ENCODE measurements around the gene ARFGAP3. TPM values are rescaled to one million over a fixed set of nuclear protein-coding genes. Genes with fewer than 3 reads are reported as not detected.
A peak's percentile ranks its signal among the peaks of the same experiment; 100 is the strongest.

ARFGAP3 gene
- total RNA-seq, 1 experiment from 2014 or later = 16.9 TPM

DNA sequence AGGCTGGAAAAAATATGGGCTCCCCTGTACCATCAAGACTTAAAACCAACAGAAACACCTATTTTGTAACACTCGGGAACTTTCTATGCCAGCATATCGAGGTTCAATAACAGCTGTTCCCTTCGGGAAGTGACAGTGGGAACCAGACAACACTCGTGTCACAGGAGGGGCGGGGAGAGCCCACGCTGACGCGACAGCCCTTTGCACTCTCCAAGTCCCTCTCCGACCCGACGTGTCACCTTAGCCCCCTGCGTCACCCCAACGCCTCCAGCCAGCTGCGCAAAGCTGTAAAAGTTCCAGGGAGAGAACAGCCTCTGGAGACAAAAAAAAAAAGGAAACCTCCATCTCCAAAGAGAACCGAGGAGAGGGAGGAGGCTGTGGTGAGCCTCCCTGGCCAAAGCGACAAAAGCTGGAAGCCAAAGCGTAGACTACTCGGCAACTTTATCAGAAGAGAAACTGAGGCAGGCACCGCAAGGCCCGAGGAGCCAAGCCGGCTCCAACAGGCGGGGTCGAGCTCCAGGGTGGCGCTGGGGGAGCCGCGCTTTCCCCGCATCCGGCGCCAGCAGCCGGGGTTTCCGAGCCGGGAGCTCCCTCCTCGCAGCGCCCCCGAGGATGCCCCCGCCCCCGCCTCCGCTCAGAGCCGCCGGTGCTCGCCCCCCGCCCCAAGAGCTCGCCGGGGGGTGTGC lies 751 bp downstream of the ARFGAP3 start:
- DNase-seq (ENCODE audit: low spot score) (peak; percentile 44), ATAC-seq (peak; percentile 7)
- Mint-ChIP-seq H3K4me3 (peak overlapping the region; percentile 84), H3K9me3 (no peaks in the 10 kb centered on the region), H3K27me3 (ENCODE audit: low read depth) (peaks cover 42% of the 10 kb centered on the region), H3K36me3 (no peaks in the 10 kb centered on the region), H3K27ac (no peak overlapping the region), H3K4me1 (peaks cover 4% of the 10 kb centered on the region; the same call in 1 of the 2 replicates)
- TF ChIP-seq ZNF396 (CRISPR knock-in tag; IDR thresholded peaks at IDR 0.05; ENCODE audit: borderline replicate concordance) (no peak), NFYB (CRISPR knock-in tag; conservative IDR thresholded peaks at IDR 0.05; ENCODE audit: low read depth) (no peak), RORB (CRISPR knock-in tag; IDR thresholded peaks at IDR 0.05) (no peak), NFE2L1 (CRISPR knock-in tag; IDR thresholded peaks at IDR 0.05) (no peak), CREM (CRISPR knock-in tag; IDR thresholded peaks at IDR 0.05) (no peak), PRRX2 (CRISPR knock-in tag; IDR thresholded peaks at IDR 0.05) (0 out of 2 replicates have a peak, but pooled peaks have one; percentile 43)
- TF ChIP-seq, protein P1, sequence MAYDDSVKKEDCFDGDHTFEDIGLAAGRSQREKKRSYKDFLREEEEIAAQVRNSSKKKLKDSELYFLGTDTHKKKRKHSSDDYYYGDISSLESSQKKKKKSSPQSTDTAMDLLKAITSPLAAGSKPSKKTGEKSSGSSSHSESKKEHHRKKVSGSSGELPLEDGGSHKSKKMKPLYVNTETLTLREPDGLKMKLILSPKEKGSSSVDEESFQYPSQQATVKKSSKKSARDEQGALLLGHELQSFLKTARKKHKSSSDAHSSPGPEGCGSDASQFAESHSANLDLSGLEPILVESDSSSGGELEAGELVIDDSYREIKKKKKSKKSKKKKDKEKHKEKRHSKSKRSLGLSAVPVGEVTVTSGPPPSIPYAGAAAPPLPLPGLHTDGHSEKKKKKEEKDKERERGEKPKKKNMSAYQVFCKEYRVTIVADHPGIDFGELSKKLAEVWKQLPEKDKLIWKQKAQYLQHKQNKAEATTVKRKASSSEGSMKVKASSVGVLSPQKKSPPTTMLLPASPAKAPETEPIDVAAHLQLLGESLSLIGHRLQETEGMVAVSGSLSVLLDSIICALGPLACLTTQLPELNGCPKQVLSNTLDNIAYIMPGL (CRISPR knock-in tag; IDR thresholded peaks at IDR 0.05) = 0 out of 2 replicates have a peak, but pooled peaks have one; percentile 9
- TF ChIP-seq, protein P2, sequence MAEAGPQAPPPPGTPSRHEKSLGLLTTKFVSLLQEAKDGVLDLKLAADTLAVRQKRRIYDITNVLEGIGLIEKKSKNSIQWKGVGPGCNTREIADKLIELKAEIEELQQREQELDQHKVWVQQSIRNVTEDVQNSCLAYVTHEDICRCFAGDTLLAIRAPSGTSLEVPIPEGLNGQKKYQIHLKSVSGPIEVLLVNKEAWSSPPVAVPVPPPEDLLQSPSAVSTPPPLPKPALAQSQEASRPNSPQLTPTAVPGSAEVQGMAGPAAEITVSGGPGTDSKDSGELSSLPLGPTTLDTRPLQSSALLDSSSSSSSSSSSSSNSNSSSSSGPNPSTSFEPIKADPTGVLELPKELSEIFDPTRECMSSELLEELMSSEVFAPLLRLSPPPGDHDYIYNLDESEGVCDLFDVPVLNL (CRISPR knock-in tag; IDR thresholded peaks at IDR 0.05; ENCODE audit: borderline replicate concordance, low read depth) = no peak
- TF ChIP-seq, protein P3, sequence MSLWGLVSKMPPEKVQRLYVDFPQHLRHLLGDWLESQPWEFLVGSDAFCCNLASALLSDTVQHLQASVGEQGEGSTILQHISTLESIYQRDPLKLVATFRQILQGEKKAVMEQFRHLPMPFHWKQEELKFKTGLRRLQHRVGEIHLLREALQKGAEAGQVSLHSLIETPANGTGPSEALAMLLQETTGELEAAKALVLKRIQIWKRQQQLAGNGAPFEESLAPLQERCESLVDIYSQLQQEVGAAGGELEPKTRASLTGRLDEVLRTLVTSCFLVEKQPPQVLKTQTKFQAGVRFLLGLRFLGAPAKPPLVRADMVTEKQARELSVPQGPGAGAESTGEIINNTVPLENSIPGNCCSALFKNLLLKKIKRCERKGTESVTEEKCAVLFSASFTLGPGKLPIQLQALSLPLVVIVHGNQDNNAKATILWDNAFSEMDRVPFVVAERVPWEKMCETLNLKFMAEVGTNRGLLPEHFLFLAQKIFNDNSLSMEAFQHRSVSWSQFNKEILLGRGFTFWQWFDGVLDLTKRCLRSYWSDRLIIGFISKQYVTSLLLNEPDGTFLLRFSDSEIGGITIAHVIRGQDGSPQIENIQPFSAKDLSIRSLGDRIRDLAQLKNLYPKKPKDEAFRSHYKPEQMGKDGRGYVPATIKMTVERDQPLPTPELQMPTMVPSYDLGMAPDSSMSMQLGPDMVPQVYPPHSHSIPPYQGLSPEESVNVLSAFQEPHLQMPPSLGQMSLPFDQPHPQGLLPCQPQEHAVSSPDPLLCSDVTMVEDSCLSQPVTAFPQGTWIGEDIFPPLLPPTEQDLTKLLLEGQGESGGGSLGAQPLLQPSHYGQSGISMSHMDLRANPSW (CRISPR knock-in tag; conservative IDR thresholded peaks at IDR 0.05; ENCODE audit: low read depth) = no peak
- ChIA-PET CTCF (interaction anchor here (1.0 to 3.1 kb wide), 7 partner anchors 11 to 235 kb away, joined by 3 to 43 read pairs (median 5); partner anchors contain the start of gene A4GALT), POLR2A (interaction anchor here (0.6 to 2.3 kb wide), 4 partner anchors 11 to 204 kb away, joined by 3 to 12 read pairs (median 4); partner anchors contain the start of gene PACSIN2)

DNA sequence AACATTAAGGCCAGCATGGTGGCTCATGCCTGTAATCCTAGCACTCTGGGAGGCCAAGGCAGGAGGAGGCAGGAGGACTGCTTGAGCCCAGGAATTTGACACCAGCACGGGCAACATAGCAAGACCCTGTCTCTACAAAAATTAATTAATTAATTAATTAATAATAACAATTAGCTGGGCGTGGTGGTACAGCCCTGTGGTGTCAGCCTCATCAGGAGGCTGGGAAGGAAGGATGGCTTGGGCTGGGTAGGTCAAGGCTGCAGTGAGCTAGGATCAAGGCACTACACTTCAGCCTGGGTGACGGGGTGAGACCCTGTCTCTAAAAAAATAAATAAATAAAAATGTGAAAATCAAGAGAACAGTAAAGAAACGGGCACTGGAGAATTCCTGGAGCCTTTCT lies 1.4 kb downstream of the ARFGAP3 start:
- POLR2A ChIA-PET = interaction anchor here (1.2 to 2.3 kb wide), 2 partner anchors 12 to 159 kb away, joined by 3 to 12 read pairs; partner anchors contain the start of gene PACSIN2
- CTCF ChIA-PET = interaction anchor here (0.8 to 2.7 kb wide), 6 partner anchors 12 to 234 kb away, joined by 3 to 13 read pairs (median 5); no protein-coding TSS in a partner anchor

More for the DNA sequence above, 1.4 kb downstream of the ARFGAP3 start:
- no peaks in the 10 kb centered on the region for H3K9me3 Mint-ChIP-seq
- peaks cover 42% of the 10 kb centered on the region for H3K27me3 Mint-ChIP-seq (ENCODE audit: low read depth)
- TF ChIP-seq, protein P4, sequence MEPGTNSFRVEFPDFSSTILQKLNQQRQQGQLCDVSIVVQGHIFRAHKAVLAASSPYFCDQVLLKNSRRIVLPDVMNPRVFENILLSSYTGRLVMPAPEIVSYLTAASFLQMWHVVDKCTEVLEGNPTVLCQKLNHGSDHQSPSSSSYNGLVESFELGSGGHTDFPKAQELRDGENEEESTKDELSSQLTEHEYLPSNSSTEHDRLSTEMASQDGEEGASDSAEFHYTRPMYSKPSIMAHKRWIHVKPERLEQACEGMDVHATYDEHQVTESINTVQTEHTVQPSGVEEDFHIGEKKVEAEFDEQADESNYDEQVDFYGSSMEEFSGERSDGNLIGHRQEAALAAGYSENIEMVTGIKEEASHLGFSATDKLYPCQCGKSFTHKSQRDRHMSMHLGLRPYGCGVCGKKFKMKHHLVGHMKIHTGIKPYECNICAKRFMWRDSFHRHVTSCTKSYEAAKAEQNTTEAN (CRISPR knock-in tag; IDR thresholded peaks at IDR 0.05) = no peak
- TF ChIP-seq, protein P5, sequence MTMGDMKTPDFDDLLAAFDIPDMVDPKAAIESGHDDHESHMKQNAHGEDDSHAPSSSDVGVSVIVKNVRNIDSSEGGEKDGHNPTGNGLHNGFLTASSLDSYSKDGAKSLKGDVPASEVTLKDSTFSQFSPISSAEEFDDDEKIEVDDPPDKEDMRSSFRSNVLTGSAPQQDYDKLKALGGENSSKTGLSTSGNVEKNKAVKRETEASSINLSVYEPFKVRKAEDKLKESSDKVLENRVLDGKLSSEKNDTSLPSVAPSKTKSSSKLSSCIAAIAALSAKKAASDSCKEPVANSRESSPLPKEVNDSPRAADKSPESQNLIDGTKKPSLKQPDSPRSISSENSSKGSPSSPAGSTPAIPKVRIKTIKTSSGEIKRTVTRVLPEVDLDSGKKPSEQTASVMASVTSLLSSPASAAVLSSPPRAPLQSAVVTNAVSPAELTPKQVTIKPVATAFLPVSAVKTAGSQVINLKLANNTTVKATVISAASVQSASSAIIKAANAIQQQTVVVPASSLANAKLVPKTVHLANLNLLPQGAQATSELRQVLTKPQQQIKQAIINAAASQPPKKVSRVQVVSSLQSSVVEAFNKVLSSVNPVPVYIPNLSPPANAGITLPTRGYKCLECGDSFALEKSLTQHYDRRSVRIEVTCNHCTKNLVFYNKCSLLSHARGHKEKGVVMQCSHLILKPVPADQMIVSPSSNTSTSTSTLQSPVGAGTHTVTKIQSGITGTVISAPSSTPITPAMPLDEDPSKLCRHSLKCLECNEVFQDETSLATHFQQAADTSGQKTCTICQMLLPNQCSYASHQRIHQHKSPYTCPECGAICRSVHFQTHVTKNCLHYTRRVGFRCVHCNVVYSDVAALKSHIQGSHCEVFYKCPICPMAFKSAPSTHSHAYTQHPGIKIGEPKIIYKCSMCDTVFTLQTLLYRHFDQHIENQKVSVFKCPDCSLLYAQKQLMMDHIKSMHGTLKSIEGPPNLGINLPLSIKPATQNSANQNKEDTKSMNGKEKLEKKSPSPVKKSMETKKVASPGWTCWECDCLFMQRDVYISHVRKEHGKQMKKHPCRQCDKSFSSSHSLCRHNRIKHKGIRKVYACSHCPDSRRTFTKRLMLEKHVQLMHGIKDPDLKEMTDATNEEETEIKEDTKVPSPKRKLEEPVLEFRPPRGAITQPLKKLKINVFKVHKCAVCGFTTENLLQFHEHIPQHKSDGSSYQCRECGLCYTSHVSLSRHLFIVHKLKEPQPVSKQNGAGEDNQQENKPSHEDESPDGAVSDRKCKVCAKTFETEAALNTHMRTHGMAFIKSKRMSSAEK (CRISPR knock-in tag; IDR thresholded peaks at IDR 0.05; ENCODE audit: borderline replicate concordance) = no peak
- TF ChIP-seq ZNF138 (CRISPR knock-in tag; conservative IDR thresholded peaks at IDR 0.05) = no peak
- TF ChIP-seq, protein P6, sequence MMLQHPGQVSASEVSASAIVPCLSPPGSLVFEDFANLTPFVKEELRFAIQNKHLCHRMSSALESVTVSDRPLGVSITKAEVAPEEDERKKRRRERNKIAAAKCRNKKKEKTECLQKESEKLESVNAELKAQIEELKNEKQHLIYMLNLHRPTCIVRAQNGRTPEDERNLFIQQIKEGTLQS (CRISPR knock-in tag; conservative IDR thresholded peaks at IDR 0.05) = no peak
- TF ChIP-seq, protein P7, sequence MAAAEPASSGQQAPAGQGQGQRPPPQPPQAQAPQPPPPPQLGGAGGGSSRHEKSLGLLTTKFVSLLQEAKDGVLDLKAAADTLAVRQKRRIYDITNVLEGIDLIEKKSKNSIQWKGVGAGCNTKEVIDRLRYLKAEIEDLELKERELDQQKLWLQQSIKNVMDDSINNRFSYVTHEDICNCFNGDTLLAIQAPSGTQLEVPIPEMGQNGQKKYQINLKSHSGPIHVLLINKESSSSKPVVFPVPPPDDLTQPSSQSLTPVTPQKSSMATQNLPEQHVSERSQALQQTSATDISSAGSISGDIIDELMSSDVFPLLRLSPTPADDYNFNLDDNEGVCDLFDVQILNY (CRISPR knock-in tag; IDR thresholded peaks at IDR 0.05) = no peak
- no peak for TF ChIP-seq CREB1 (CRISPR knock-in tag; IDR thresholded peaks at IDR 0.05)
- DNase-seq (ENCODE audit: low spot score) (no peak), ATAC-seq (no peak)
- peaks cover 4% of the 10 kb centered on the region; the same call in 1 of the 2 replicates for H3K4me1 Mint-ChIP-seq
- H3K36me3 Mint-ChIP-seq = no peaks in the 10 kb centered on the region
- no peak overlapping the region for H3K27ac Mint-ChIP-seq
- peak overlapping the region; percentile 84 for H3K4me3 Mint-ChIP-seq

All from WTC11 (cell line).